K562 (cell line): ENCODE data around the gene PA2G4. TPM values are rescaled to one million over a fixed set of nuclear protein-coding genes. Genes with fewer than 3 reads are reported as not detected.
A peak's percentile ranks its signal among the peaks of the same experiment; 100 is the strongest.

Experiments used
- ESRRB ChIP-seq: fragments of 250-450 bp; sonication (Bioruptor Pico); IDR thresholded peaks from 2 replicates; pipeline ENCODE4 v1.5.0; 2020; ENCODE audit warnings: mild to moderate bottlenecking, moderate library complexity, borderline replicate concordance
- GATA2 ChIP-seq: sonication (generic); formaldehyde crosslinking; IDR thresholded peaks from 2 replicates; pipeline ENCODE4 v1.4.0; 2020; ENCODE audit warnings: mild to moderate bottlenecking, missing genetic modification reagents
- MEF2D ChIP-seq: conservative IDR thresholded peaks from 2 replicates; pipeline ENCODE4 v1.6.1; 2016; ENCODE audit warnings: low read depth, missing genetic modification characterization, missing compliant biosample characterization
- NBN ChIP-seq: fragments of 450-650 bp; IDR thresholded peaks from 2 replicates; pipeline ENCODE4 v1.6.1; 2016; ENCODE audit warnings: low read depth, mild to moderate bottlenecking
- PML ChIP-seq: IDR thresholded peaks from 2 replicates; pipeline ENCODE4 v1.6.1; 2012; ENCODE audit warnings: low read length, inconsistent platforms
- RBFOX2 ChIP-seq: fragments of 200-400 bp; formaldehyde crosslinking; IDR thresholded peaks from 2 replicates; pipeline ENCODE4 v1.6.1; 2017; ENCODE audit warnings: low read depth, mild to moderate bottlenecking, low read length, moderate library complexity
- SMAD1 ChIP-seq: fragments of 150-350 bp; IDR thresholded peaks from 2 replicates; pipeline ENCODE4 v1.6.1; 2014; ENCODE audit warnings: low read length, low read depth; ENCODE audit not compliant: partially characterized antibody
- SNIP1 ChIP-seq: fragments of 450-650 bp; IDR thresholded peaks from 2 replicates; pipeline ENCODE4 v1.7.1; 2017; ENCODE audit warnings: low read depth, mild to moderate bottlenecking
- SP1 ChIP-seq: sonication (generic); formaldehyde crosslinking; IDR thresholded peaks from 2 replicates; pipeline ENCODE4 v1.8.1; 2022; ENCODE audit warnings: mild to moderate bottlenecking, missing genetic modification reagents
- SRF ChIP-seq, 2 experiments: fragments of 250-450, 450-650 bp in 1 of 2; sonication (Bioruptor Pico) in 1 of 2; sonication (generic) in 1 of 2; formaldehyde crosslinking; IDR thresholded peaks; 2 replicates each; pipeline versions ENCODE4 v1.5.0 to v1.5.1; 2020 to 2022; ENCODE audit warnings: mild to moderate bottlenecking in 1 of 2, missing genetic modification reagents in 1 of 2
- U2AF1 ChIP-seq: fragments of 200-400 bp; formaldehyde crosslinking; optimal IDR thresholded peaks from 2 replicates; pipeline ENCODE3; 2017; ENCODE audit warnings: mild to moderate bottlenecking, low read depth, low read length, moderate library complexity
- YY1 ChIP-seq, 3 experiments: IDR thresholded peaks; 2 replicates each; pipeline ENCODE4 v1.6.1; 2011; ENCODE audit warnings: low read length in 2 of 3, mild to moderate bottlenecking in 2 of 3, moderate library complexity in 2 of 3, borderline replicate concordance in 1 of 3, control low read depth in 1 of 3, low read depth in 1 of 3; ENCODE audit not compliant: insufficient read depth in 3 of 3, insufficient replicate concordance in 2 of 3, control insufficient read depth in 1 of 3, insufficient read length in 1 of 3; ENCODE audit errors: extremely low read depth in 1 of 3
- ZFP1 ChIP-seq: fragments of 450-650 bp; formaldehyde crosslinking; IDR thresholded peaks from 2 replicates; pipeline ENCODE4 v1.4.0; 2020; ENCODE audit warnings: mild to moderate bottlenecking, mixed read lengths
- ZNF197 ChIP-seq: fragments of 200-800 bp; sonication (Bioruptor generic); IDR thresholded peaks from 2 replicates; pipeline ENCODE4 v1.6.1; 2016; ENCODE audit warnings: low read depth, missing genetic modification characterization, missing compliant biosample characterization
- ZNF24 ChIP-seq: fragments of 450-650 bp; IDR thresholded peaks from 2 replicates; pipeline ENCODE4 v1.6.1; 2016
- ZNF583 ChIP-seq: fragments of 250-450 bp; sonication (Bioruptor Pico); IDR thresholded peaks from 2 replicates; pipeline ENCODE4 v1.4.0; 2020
- ZNF766 ChIP-seq: fragments of 200-800 bp; sonication (Bioruptor generic); conservative IDR thresholded peaks from 2 replicates; pipeline ENCODE4 v1.6.1; 2016; ENCODE audit warnings: missing genetic modification characterization, missing compliant biosample characterization
- polyA plus RNA-seq, 8 experiments: library from polyadenylated mRNA; depleted of rRNA in 4 of 8; stranded (reverse) in 5 of 8; unstranded in 3 of 8; fragments of >200 nt; fragmentation: Nextera tagmentation in 2 of 8; fragmentation: Illumina TruSeq in 1 of 8; extraction: Ambion mirVana in 2 of 8; extraction: Trizol in 1 of 8; gene quantifications; 2 replicates each; pipeline versions ENCODE4 v1.2.1 to v1.2.3, GENCODE V29; 2011 to 2014; ENCODE audit warnings: inconsistent platforms in 1 of 8, missing spikeins in 1 of 8
- total RNA-seq, 7 experiments: library from RNA; depleted of rRNA in 6 of 7; stranded (reverse); fragments of >200 nt in 6 of 7; fragmentation: Illumina TruSeq in 2 of 7; extraction: Trizol in 2 of 7; gene quantifications; 2 replicates each; pipeline versions ENCODE4 v1.2.1 to v1.2.3, GENCODE V29; 2011 to 2021; ENCODE audit warnings: low replicate concordance in 1 of 7
- TF ChIP-seq, protein P1 (sequence below): fragments of 450-650 bp; IDR thresholded peaks from 2 replicates; pipeline ENCODE4 v1.6.1; 2018; ENCODE audit not compliant: partially characterized antibody
- TF ChIP-seq, protein P2 (sequence below): IDR thresholded peaks from 2 replicates; pipeline ENCODE4 v1.6.1; 2011; ENCODE audit not compliant: insufficient read length; ENCODE audit errors: extremely low read depth
- TF ChIP-seq, protein P3 (sequence below): fragments of 250-450 bp; sonication (Bioruptor Pico); IDR thresholded peaks from 2 replicates; pipeline ENCODE4 v1.5.0; 2020; ENCODE audit warnings: mild to moderate bottlenecking, borderline replicate concordance
- TF ChIP-seq, protein P4 (sequence below): fragments of 250-450 bp; sonication (Bioruptor Pico); IDR thresholded peaks from 2 replicates; pipeline ENCODE4 v1.9.0; 2021; ENCODE audit warnings: mild to moderate bottlenecking

Gene PA2G4
- total and polyA plus RNA-seq, 9 of the 15 experiments (the other 6 are each of a cell fraction or from before 2014, with no cell fraction given) = 230 to 925 (median 638) TPM

DNA sequence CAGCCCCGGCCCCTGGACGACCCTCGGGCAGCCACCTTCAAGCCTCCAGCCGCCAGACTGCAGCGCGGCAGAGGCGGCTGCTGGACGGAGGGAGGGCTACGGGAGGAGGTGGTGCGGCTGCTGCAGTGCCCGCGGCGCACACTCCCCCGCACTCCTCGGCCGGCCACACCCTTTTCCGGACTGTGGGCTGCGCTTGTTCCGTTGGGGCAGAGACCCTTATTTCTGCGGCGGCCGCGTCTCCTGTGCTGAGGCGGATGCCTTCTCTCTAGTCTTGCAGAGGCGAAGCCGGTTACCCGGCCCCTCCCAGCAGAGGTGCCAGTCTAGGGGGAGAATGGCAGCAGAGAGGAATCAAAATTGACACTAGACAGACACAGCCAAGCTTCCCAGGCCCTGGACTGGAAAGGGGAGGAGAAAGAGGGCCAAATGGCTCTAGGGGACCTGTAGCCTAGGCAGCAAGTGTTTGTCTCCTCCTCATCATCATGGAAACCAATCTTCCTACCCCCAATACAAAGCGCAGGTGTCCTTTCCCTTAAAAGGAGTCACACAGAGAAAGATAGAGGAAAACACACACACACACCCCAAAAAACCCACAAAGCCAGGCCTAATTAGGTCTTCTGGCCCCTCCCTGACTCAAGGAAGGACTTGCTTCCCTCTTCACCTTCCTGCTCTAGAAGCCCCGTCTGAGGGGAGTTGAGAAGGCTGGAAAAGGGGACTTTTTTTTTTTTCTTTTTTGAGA lies 25.0 kb downstream of the PA2G4 start (continued):
- TF ChIP-seq, protein P1, sequence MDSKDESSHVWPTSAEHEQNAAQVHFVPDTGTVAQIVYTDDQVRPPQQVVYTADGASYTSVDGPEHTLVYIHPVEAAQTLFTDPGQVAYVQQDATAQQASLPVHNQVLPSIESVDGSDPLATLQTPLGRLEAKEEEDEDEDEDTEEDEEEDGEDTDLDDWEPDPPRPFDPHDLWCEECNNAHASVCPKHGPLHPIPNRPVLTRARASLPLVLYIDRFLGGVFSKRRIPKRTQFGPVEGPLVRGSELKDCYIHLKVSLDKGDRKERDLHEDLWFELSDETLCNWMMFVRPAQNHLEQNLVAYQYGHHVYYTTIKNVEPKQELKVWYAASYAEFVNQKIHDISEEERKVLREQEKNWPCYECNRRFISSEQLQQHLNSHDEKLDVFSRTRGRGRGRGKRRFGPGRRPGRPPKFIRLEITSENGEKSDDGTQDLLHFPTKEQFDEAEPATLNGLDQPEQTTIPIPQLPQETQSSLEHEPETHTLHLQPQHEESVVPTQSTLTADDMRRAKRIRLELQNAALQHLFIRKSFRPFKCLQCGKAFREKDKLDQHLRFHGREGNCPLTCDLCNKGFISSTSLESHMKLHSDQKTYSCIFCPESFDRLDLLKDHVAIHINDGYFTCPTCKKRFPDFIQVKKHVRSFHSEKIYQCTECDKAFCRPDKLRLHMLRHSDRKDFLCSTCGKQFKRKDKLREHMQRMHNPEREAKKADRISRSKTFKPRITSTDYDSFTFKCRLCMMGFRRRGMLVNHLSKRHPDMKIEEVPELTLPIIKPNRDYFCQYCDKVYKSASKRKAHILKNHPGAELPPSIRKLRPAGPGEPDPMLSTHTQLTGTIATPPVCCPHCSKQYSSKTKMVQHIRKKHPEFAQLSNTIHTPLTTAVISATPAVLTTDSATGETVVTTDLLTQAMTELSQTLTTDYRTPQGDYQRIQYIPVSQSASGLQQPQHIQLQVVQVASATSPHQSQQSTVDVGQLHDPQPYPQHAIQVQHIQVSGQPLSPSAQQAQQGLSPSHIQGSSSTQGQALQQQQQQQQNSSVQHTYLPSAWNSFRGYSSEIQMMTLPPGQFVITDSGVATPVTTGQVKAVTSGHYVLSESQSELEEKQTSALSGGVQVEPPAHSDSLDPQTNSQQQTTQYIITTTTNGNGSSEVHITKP = peak; percentile 43
- TF ChIP-seq YY1 (IDR thresholded peaks at IDR 0.05; ENCODE audit: borderline replicate concordance in 1 of 3, control insufficient read depth in 1 of 3, extremely low read depth in 1 of 3, insufficient read depth in 3 of 3, insufficient read length in 1 of 3, insufficient replicate concordance in 2 of 3, low read depth in 1 of 3, low read length in 2 of 3) = peak in 2 of 3 experiments; percentile 12 to 38
- no peak for TF ChIP-seq MEF2D
- TF ChIP-seq RBFOX2 = peak; percentile 86
- TF ChIP-seq, protein P2, sequence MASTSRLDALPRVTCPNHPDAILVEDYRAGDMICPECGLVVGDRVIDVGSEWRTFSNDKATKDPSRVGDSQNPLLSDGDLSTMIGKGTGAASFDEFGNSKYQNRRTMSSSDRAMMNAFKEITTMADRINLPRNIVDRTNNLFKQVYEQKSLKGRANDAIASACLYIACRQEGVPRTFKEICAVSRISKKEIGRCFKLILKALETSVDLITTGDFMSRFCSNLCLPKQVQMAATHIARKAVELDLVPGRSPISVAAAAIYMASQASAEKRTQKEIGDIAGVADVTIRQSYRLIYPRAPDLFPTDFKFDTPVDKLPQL = no peak
- TF ChIP-seq ZNF197 (CRISPR knock-in tag) = no peak
- TF ChIP-seq, protein P3, sequence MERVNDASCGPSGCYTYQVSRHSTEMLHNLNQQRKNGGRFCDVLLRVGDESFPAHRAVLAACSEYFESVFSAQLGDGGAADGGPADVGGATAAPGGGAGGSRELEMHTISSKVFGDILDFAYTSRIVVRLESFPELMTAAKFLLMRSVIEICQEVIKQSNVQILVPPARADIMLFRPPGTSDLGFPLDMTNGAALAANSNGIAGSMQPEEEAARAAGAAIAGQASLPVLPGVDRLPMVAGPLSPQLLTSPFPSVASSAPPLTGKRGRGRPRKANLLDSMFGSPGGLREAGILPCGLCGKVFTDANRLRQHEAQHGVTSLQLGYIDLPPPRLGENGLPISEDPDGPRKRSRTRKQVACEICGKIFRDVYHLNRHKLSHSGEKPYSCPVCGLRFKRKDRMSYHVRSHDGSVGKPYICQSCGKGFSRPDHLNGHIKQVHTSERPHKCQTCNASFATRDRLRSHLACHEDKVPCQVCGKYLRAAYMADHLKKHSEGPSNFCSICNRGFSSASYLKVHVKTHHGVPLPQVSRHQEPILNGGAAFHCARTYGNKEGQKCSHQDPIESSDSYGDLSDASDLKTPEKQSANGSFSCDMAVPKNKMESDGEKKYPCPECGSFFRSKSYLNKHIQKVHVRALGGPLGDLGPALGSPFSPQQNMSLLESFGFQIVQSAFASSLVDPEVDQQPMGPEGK (CRISPR knock-in tag) = no peak
- TF ChIP-seq SRF (CRISPR knock-in tag; IDR thresholded peaks at IDR 0.05) = peak in 1 of 2 experiments; percentile 50; a peak in 1 of 4 replicates
- TF ChIP-seq SNIP1 = no peak
- peak; percentile 52; the same call in 1 of the 2 replicates for TF ChIP-seq SP1
- TF ChIP-seq ESRRB (CRISPR knock-in tag) = no peak
- no peak; the same call in 1 of the 2 replicates for TF ChIP-seq PML
- TF ChIP-seq, protein P4, sequence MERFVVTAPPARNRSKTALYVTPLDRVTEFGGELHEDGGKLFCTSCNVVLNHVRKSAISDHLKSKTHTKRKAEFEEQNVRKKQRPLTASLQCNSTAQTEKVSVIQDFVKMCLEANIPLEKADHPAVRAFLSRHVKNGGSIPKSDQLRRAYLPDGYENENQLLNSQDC (CRISPR knock-in tag) = no peak
- peak; percentile 45; the same call in 1 of the 2 replicates for TF ChIP-seq ZNF583 (CRISPR knock-in tag)
- no peak for TF ChIP-seq GATA2 (CRISPR knock-in tag)
- TF ChIP-seq NBN = peak; percentile 66; the same call in 1 of the 2 replicates
- TF ChIP-seq U2AF1 = peak; percentile 51
- no peak for TF ChIP-seq SMAD1
- TF ChIP-seq ZNF24 = peak; percentile 10; the same call in 1 of the 2 replicates
- peak; percentile 34; the same call in 1 of the 2 replicates for TF ChIP-seq ZFP1 (CRISPR knock-in tag)
- no peak for TF ChIP-seq ZNF766 (CRISPR knock-in tag)
